Endothelial cell of umbilical vein (primary cell): ENCODE results near the gene USH1C. TPM values are rescaled to one million over a fixed set of nuclear protein-coding genes. Genes with fewer than 3 reads are reported as not detected.

Experiments used
- BruUV-seq: library from RNA; stranded (reverse); fragments of 400-500 nt; replicated peaks from 2 replicates; lab custom pipeline; 2021; lab: Mats Ljungman, UMichigan
- CTCF ChIA-PET: fragments of 300-600, 350-600 bp; sonication (Branson Sonifier 250); formaldehyde crosslinking; loops from one replicate; lab custom pipeline; 2021; ENCODE audit warnings: antibody characterized with exemption, inconsistent platforms; lab: Charles Lee
- POLR2A ChIA-PET: fragments of 300-600, 350-600 bp; sonication (Branson Sonifier 250); formaldehyde crosslinking; loops from one replicate; lab custom pipeline; 2021; ENCODE audit warnings: antibody characterized with exemption, inconsistent platforms; lab: Charles Lee
- DNase-seq: peaks from one replicate; pipeline ENCODE4 v3.0.0-alpha.2; 2011; ENCODE audit warnings: low read depth, low spot score
- FAIRE-seq: peaks from 2 replicates; lab custom pipeline; 2011; peaks lifted over from hg19 to GRCh38; lab: Jason Lieb, UNC
- H2AFZ ChIP-seq: 2 replicates; pipeline ENCODE4 v1.6.0; 2012; ENCODE audit warnings: low read depth, low read length, control low read depth, inconsistent platforms
- H3K27ac ChIP-seq: 2 replicates; pipeline ENCODE4 v1.5.1; 2011; ENCODE audit warnings: low read depth, mild to moderate bottlenecking, control low read depth, low read length, moderate library complexity; ENCODE audit not compliant: insufficient read depth
- H3K27me3 ChIP-seq, 2 experiments: 2 replicates each; pipeline versions ENCODE4 v1.6.0 to v1.6.1; 2011; ENCODE audit warnings: low read length in 2 of 2, mixed read lengths in 1 of 2; ENCODE audit not compliant: control insufficient read depth in 2 of 2, insufficient read depth in 2 of 2
- H3K36me3 ChIP-seq, 2 experiments: 2 replicates in 1 of 2; 3 replicates in 1 of 2; pipeline ENCODE4 v1.5.1; 2011; ENCODE audit warnings: low read length in 2 of 2, mild to moderate bottlenecking in 1 of 2, moderate library complexity in 1 of 2; ENCODE audit not compliant: control insufficient read depth in 2 of 2, insufficient read depth in 2 of 2; ENCODE audit errors: extremely low read depth in 1 of 2
- H3K4me1 ChIP-seq: 3 replicates; pipeline ENCODE4 v1.5.1; 2011; ENCODE audit warnings: mild to moderate bottlenecking, low read length; ENCODE audit not compliant: control insufficient read depth, insufficient read depth; ENCODE audit errors: extremely low read depth
- H3K4me2 ChIP-seq: 2 replicates; pipeline ENCODE4 v1.6.1; 2011; ENCODE audit warnings: low read length, control low read depth, mixed read lengths; ENCODE audit not compliant: insufficient read depth
- H3K4me3 ChIP-seq, 3 experiments: fragments of 200-600 bp in 1 of 3; sonication (generic), shearing (Covaris generic) in 1 of 3; replicated peaks in 1 of 3; 2 replicates each; pipeline ENCODE4 v1.5.1; 2011 to 2016; ENCODE audit warnings: control low read depth in 3 of 3, low read length in 3 of 3, mild to moderate bottlenecking in 2 of 3, inconsistent platforms in 1 of 3, low read depth in 1 of 3, moderate library complexity in 1 of 3; ENCODE audit not compliant: insufficient read depth in 1 of 3
- H3K79me2 ChIP-seq: 2 replicates; pipeline ENCODE4 v1.6.0; 2012; ENCODE audit warnings: low read length, inconsistent platforms; ENCODE audit not compliant: control insufficient read depth, insufficient read depth
- H3K9ac ChIP-seq: replicated peaks from 2 replicates; pipeline ENCODE3; 2011; ENCODE audit warnings: low read length, control low read depth; ENCODE audit not compliant: insufficient read depth; ENCODE audit errors: extremely low read depth
- H3K9me1 ChIP-seq: replicated peaks from 3 replicates; pipeline ENCODE4 v1.6.0; 2011; ENCODE audit warnings: mild to moderate bottlenecking, low read length; ENCODE audit not compliant: control insufficient read depth, insufficient read depth; ENCODE audit errors: extremely low read depth
- H3K9me3 ChIP-seq: replicated peaks from 2 replicates; pipeline ENCODE4 v1.5.1; 2012; ENCODE audit warnings: low read length, inconsistent platforms; ENCODE audit not compliant: control insufficient read depth, insufficient read depth
- H4K20me1 ChIP-seq: replicated peaks from 2 replicates; pipeline ENCODE3; 2011; ENCODE audit warnings: mild to moderate bottlenecking, low read length; ENCODE audit not compliant: control insufficient read depth, insufficient read depth; ENCODE audit errors: extremely low read depth
- CTCF ChIP-seq, 2 donors: IDR thresholded peaks; 1 replicate in 1 of 2; 2 replicates in 1 of 2; pipeline ENCODE4 v1.5.1; 2011; ENCODE audit warnings: low read length in 2 of 2, mild to moderate bottlenecking in 2 of 2, moderate library complexity in 2 of 2, control low read depth in 1 of 2, inconsistent platforms in 1 of 2, low read depth in 1 of 2; ENCODE audit not compliant: insufficient read depth in 1 of 2; ENCODE audit errors: extremely low read depth in 1 of 2
- EZH2 ChIP-seq: IDR thresholded peaks from 2 replicates; pipeline ENCODE4 v1.6.1; 2012; ENCODE audit warnings: borderline replicate concordance, low read depth, mild to moderate bottlenecking, moderate library complexity, low read length, inconsistent platforms; ENCODE audit not compliant: severe bottlenecking
- FOS ChIP-seq: IDR thresholded peaks from 2 replicates; pipeline ENCODE4 v1.6.1; 2011; ENCODE audit warnings: mild to moderate bottlenecking, low read length, moderate library complexity, borderline replicate concordance; ENCODE audit not compliant: insufficient read depth
- GATA2 ChIP-seq: IDR thresholded peaks from 2 replicates; pipeline ENCODE4 v1.7.0; 2011; ENCODE audit warnings: low read depth, mild to moderate bottlenecking, moderate library complexity, mixed read lengths, low read length; ENCODE audit not compliant: insufficient read length, insufficient read depth
- JUN ChIP-seq: IDR thresholded peaks from 2 replicates; pipeline ENCODE4 v1.6.1; 2011; ENCODE audit warnings: borderline replicate concordance, low read depth; ENCODE audit not compliant: insufficient read length, insufficient read depth
- MAX ChIP-seq: IDR thresholded peaks from 2 replicates; pipeline ENCODE4 v1.6.1; 2011; ENCODE audit not compliant: insufficient read depth, insufficient read length
- MYC ChIP-seq: IDR thresholded peaks from one replicate; pipeline ENCODE4 v1.6.1; 2011; ENCODE audit warnings: mild to moderate bottlenecking, low read depth, low read length
- POLR2A ChIP-seq: IDR thresholded peaks from 2 replicates; pipeline ENCODE4 v1.6.1; 2012; ENCODE audit warnings: low read depth, mild to moderate bottlenecking, control low read depth, low read length
- POLR2AphosphoS5 ChIP-seq: IDR thresholded peaks from 2 replicates; pipeline ENCODE4 v1.6.1; 2012; ENCODE audit warnings: low read depth, mild to moderate bottlenecking, control low read depth, low read length, moderate library complexity; ENCODE audit not compliant: insufficient read depth
- dilution Hi-C: fragments of 300-500 bp; cut with MboI; formaldehyde crosslinking; loops from one replicate; pipeline ENCODE4 v1.15.0; 2019; ENCODE audit warnings: low sequenced_read_pairs; ENCODE audit not compliant: extremely low pct_ligation_motif_present
- intact Hi-C: fragments of 100-400 bp; cut with micrococcal nuclease; formaldehyde crosslinking; loops from one replicate; pipeline ENCODE4 v1.10.0; 2022
- polyA plus RNA-seq, 4 experiments: library from polyadenylated mRNA; depleted of rRNA in 3 of 4; stranded (reverse) in 3 of 4; unstranded in 1 of 4; fragments of >200 nt; gene quantifications; 2 replicates each; pipeline versions ENCODE4 v1.2.1 to v1.2.3, GENCODE V29; 2011 to 2012; ENCODE audit warnings: missing spikeins in 1 of 4
- total RNA-seq: library from RNA; stranded (reverse); gene quantifications from 2 replicates; pipeline ENCODE4 v1.2.3, GENCODE V29; 2021

The USH1C gene
- total and polyA plus RNA-seq, 2 donors (not counting 3 experiments of a cell fraction or from before 2014, with no cell fraction given): not detected

GRCh38 chr11:17531071-17531600 lies 13.1 kb downstream of the USH1C start:
- no TSS peak for BruUV-seq
- no peak for TF ChIP-seq MYC
- no peak for TF ChIP-seq JUN
- TF ChIP-seq GATA2: no peak
- TF ChIP-seq POLR2AphosphoS5: no peak
- TF ChIP-seq CTCF (IDR thresholded peaks at IDR 0.05; ENCODE audit: extremely low read depth in 1 of 2, insufficient read depth in 1 of 2, low read depth in 1 of 2, low read length in 2 of 2): no peak
- no peak for TF ChIP-seq FOS
- TF ChIP-seq MAX: no peak
- no peak for TF ChIP-seq POLR2A
- no peak for TF ChIP-seq EZH2
- dilution Hi-C loops: no loop called here
- FAIRE-seq (no peak), DNase-seq (no peak)
- Histone ChIP-seq H3K36me3 (no peaks in the 10 kb centered on the region), H3K9ac (no peak overlapping the region), H3K4me2 (no peak overlapping the region), H2AFZ (no peak overlapping the region), H3K27me3 (peaks cover 2 to 7% of the 10 kb centered on the region in 2 experiments), H3K9me3 (no peaks in the 10 kb centered on the region), H3K9me1 (no peaks in the 10 kb centered on the region), H3K79me2 (no peaks in the 10 kb centered on the region), H3K27ac (no peak overlapping the region), H3K4me3 (no peak overlapping the region), H3K4me1 (no peaks in the 10 kb centered on the region), H4K20me1 (no peaks in the 10 kb centered on the region)
- CTCF ChIA-PET: interaction anchor here (0.6 to 1.8 kb wide), 3 partner anchors 26 to 183 kb away, joined by 3 to 5 read pairs (median 3); no protein-coding TSS in a partner anchor
- POLR2A ChIA-PET: no interaction called here
- intact Hi-C loops: no loop called here
